H1 (cell line): ENCODE results near the gene PDGFB. TPM values are rescaled to one million over a fixed set of nuclear protein-coding genes. Genes with fewer than 3 reads are reported as not detected.

Source experiments
- CTCF ChIA-PET: fragments of 300-600 bp; sonication (Branson Sonifier 250); formaldehyde crosslinking; loops from one replicate; lab custom pipeline; 2021; ENCODE audit not compliant: partially characterized antibody; lab: Charles Lee
- POLR2A ChIA-PET: fragments of 300-600 bp; sonication (Branson Sonifier 250); formaldehyde crosslinking; loops from one replicate; lab custom pipeline; 2021; ENCODE audit warnings: inconsistent platforms; ENCODE audit not compliant: partially characterized antibody; lab: Charles Lee
- DNase-seq, 2 experiments: peaks; one replicate each; pipeline versions ENCODE4 v3.0.0 to v3.0.0-alpha.2; 2010 to 2022; ENCODE audit warnings: low spot score in 2 of 2, low read depth in 1 of 2, mixed read lengths in 1 of 2
- FAIRE-seq: peaks from 2 replicates; lab custom pipeline; 2011; peaks lifted over from hg19 to GRCh38; lab: Jason Lieb, UNC
- H2AFZ ChIP-seq: 2 replicates; pipeline ENCODE4 v1.8.1; 2012; ENCODE audit warnings: low read length, inconsistent platforms
- H2AK5ac ChIP-seq: 2 replicates; pipeline ENCODE4 v1.6.1; 2013; ENCODE audit warnings: low read depth, low read length
- H2BK120ac ChIP-seq: replicated peaks from 2 replicates; pipeline ENCODE3; 2013; ENCODE audit warnings: low read depth, low read length, inconsistent platforms
- H2BK12ac ChIP-seq: 2 replicates; pipeline ENCODE4 v1.6.1; 2013; ENCODE audit warnings: low read depth, low read length
- H2BK15ac ChIP-seq: 2 replicates; pipeline ENCODE4 v1.6.1; 2013; ENCODE audit warnings: low read length
- H2BK20ac ChIP-seq: 2 replicates; pipeline ENCODE4 v1.6.1; 2013; ENCODE audit warnings: low read length
- H2BK5ac ChIP-seq: 2 replicates; pipeline ENCODE4 v1.6.1; 2013; ENCODE audit warnings: low read depth, low read length
- H3K14ac ChIP-seq: 2 replicates; pipeline ENCODE4 v1.6.1; 2013; ENCODE audit warnings: inconsistent platforms; ENCODE audit not compliant: insufficient read length
- H3K18ac ChIP-seq: 2 replicates; pipeline ENCODE4 v1.6.1; 2013; ENCODE audit warnings: low read length; ENCODE audit errors: extremely low read depth
- H3K23ac ChIP-seq: 2 replicates; pipeline ENCODE4 v1.6.1; 2013; ENCODE audit warnings: inconsistent platforms; ENCODE audit not compliant: insufficient read length
- H3K23me2 ChIP-seq: 2 replicates; pipeline ENCODE4 v1.6.1; 2013; ENCODE audit warnings: low read depth, low read length
- H3K27ac ChIP-seq: 2 replicates; pipeline ENCODE4 v1.6.1; 2011; ENCODE audit warnings: low read depth, low read length, inconsistent platforms
- H3K27me3 ChIP-seq, 4 experiments: replicated peaks in 1 of 4; 1 replicate in 1 of 4; 2 replicates in 3 of 4; pipeline versions ENCODE4 v1.6.1 to v1.8.1; 2011 to 2013; ENCODE audit warnings: low read length in 3 of 4, mild to moderate bottlenecking in 3 of 4, inconsistent platforms in 2 of 4, mixed read lengths in 2 of 4, moderate library complexity in 1 of 4; ENCODE audit not compliant: control insufficient read depth in 3 of 4, insufficient read depth in 3 of 4; ENCODE audit errors: extremely low read depth in 1 of 4
- H3K36me3 ChIP-seq, 4 experiments: 2 replicates each; pipeline versions ENCODE4 v1.6.1 to v1.8.1; 2011 to 2013; ENCODE audit warnings: mild to moderate bottlenecking in 4 of 4, low read length in 3 of 4, moderate library complexity in 2 of 4, control low read depth in 1 of 4, inconsistent platforms in 1 of 4; ENCODE audit not compliant: insufficient read depth in 4 of 4, control insufficient read depth in 2 of 4
- H3K4ac ChIP-seq: replicated peaks from 2 replicates; pipeline ENCODE3; 2013; ENCODE audit warnings: low read length, low read depth, mixed read lengths, inconsistent platforms; ENCODE audit not compliant: insufficient read length
- H3K4me1 ChIP-seq, 4 experiments: replicated peaks in 1 of 4; 1 replicate in 1 of 4; 2 replicates in 3 of 4; pipeline versions ENCODE4 v1.6.1 to v1.8.1; 2011 to 2013; ENCODE audit warnings: low read length in 3 of 4, inconsistent platforms in 2 of 4, mixed read lengths in 1 of 4; ENCODE audit not compliant: insufficient read depth in 4 of 4, control insufficient read depth in 3 of 4
- H3K4me2 ChIP-seq, 2 experiments: 2 replicates each; pipeline versions ENCODE4 v1.6.1 to v1.8.1; 2011 to 2013; ENCODE audit warnings: low read depth in 2 of 2, low read length in 2 of 2, control low read depth in 1 of 2, inconsistent platforms in 1 of 2, mild to moderate bottlenecking in 1 of 2; ENCODE audit not compliant: insufficient read depth in 1 of 2
- H3K4me3 ChIP-seq, 4 experiments: fragments of 200-600, 300-600 bp in 1 of 4; sonication (generic), shearing (Covaris generic), sonication (Bioruptor Twin) in 1 of 4; 2 replicates each; pipeline versions ENCODE4 v1.5.1 to v1.8.1; 2011 to 2016; ENCODE audit warnings: low read length in 4 of 4, low read depth in 3 of 4, control low read depth in 2 of 4, inconsistent platforms in 2 of 4, mild to moderate bottlenecking in 2 of 4, mixed read lengths in 1 of 4, moderate library complexity in 1 of 4; ENCODE audit not compliant: insufficient read depth in 2 of 4; ENCODE audit errors: extremely low read depth in 1 of 4
- H3K56ac ChIP-seq: replicated peaks from 2 replicates; pipeline ENCODE3; 2013; ENCODE audit warnings: low read depth, mild to moderate bottlenecking, mixed read lengths, low read length, inconsistent platforms; ENCODE audit not compliant: insufficient read length
- H3K79me1 ChIP-seq: 2 replicates; pipeline ENCODE4 v1.6.1; 2013; ENCODE audit warnings: low read depth, low read length, control low read depth
- H3K79me2 ChIP-seq, 2 experiments: 2 replicates each; pipeline versions ENCODE4 v1.6.1 to v1.8.1; 2012 to 2013; ENCODE audit warnings: low read length in 2 of 2, mild to moderate bottlenecking in 2 of 2, inconsistent platforms in 1 of 2; ENCODE audit not compliant: insufficient read depth in 2 of 2, control insufficient read depth in 1 of 2
- H3K9ac ChIP-seq, 4 experiments: replicated peaks in 1 of 4; 1 replicate in 1 of 4; 2 replicates in 3 of 4; pipeline versions ENCODE4 v1.6.1 to v1.8.1; 2011 to 2013; ENCODE audit warnings: low read depth in 3 of 4, low read length in 3 of 4, control low read depth in 2 of 4, mild to moderate bottlenecking in 2 of 4, moderate library complexity in 2 of 4, inconsistent platforms in 1 of 4; ENCODE audit errors: extremely low read depth in 1 of 4
- H3K9me3 ChIP-seq, 2 experiments: 2 replicates each; pipeline versions ENCODE4 v1.6.1 to v1.8.1; 2012 to 2013; ENCODE audit warnings: mild to moderate bottlenecking in 2 of 2, moderate library complexity in 2 of 2, control low read depth in 1 of 2, inconsistent platforms in 1 of 2, low read depth in 1 of 2, low read length in 1 of 2, mixed read lengths in 1 of 2; ENCODE audit not compliant: insufficient read depth in 2 of 2
- H4K20me1 ChIP-seq, 2 experiments: replicated peaks in 1 of 2; 2 replicates each; pipeline versions ENCODE3 to v1.8.1; 2011 to 2013; ENCODE audit warnings: inconsistent platforms in 2 of 2, low read length in 2 of 2, mild to moderate bottlenecking in 1 of 2; ENCODE audit not compliant: insufficient read depth in 2 of 2, control insufficient read depth in 1 of 2
- H4K5ac ChIP-seq: 2 replicates; pipeline ENCODE4 v1.6.1; 2013; ENCODE audit warnings: low read length, low read depth, mixed read lengths, inconsistent platforms; ENCODE audit not compliant: insufficient read length
- H4K8ac ChIP-seq: 2 replicates; pipeline ENCODE4 v1.8.0; 2013; ENCODE audit warnings: mild to moderate bottlenecking, moderate library complexity, low read length, inconsistent platforms; ENCODE audit not compliant: insufficient read depth; ENCODE audit errors: extremely low read depth
- H4K91ac ChIP-seq: replicated peaks from 2 replicates; pipeline ENCODE3; 2013; ENCODE audit warnings: low read length, mixed read lengths, inconsistent platforms; ENCODE audit not compliant: insufficient read length
- ASH2L ChIP-seq: fragments of 200-600, 300-600 bp; sonication (generic); IDR thresholded peaks from one replicate; pipeline ENCODE4 v1.7.1; 2017; ENCODE audit warnings: low read length
- CBX8 ChIP-seq: fragments of 300-800, 300-1000 bp; sonication (generic); IDR thresholded peaks from 2 replicates; pipeline ENCODE4 v1.7.1; 2016; ENCODE audit warnings: low read depth, low read length, borderline replicate concordance
- CHD2 ChIP-seq: IDR thresholded peaks from 2 replicates; pipeline ENCODE4 v1.6.1; 2012; ENCODE audit warnings: low read length, improper control_type of control experiment
- NANOG ChIP-seq: IDR thresholded peaks from 2 replicates; pipeline ENCODE4 v1.6.1; 2011; ENCODE audit warnings: low read length, low read depth, mild to moderate bottlenecking, inconsistent platforms; ENCODE audit not compliant: insufficient read depth, poor library complexity, severe bottlenecking
- SAP30 ChIP-seq: fragments of 300-600 bp; sonication (generic); IDR thresholded peaks from 2 replicates; pipeline ENCODE4 v1.7.1; 2012; ENCODE audit warnings: low read length, moderate library complexity, mild to moderate bottlenecking, inconsistent platforms; ENCODE audit not compliant: insufficient read depth, insufficient replicate concordance
- TBP ChIP-seq: IDR thresholded peaks from 2 replicates; pipeline ENCODE4 v1.6.1; 2011; ENCODE audit warnings: low read depth, low read length, improper control_type of control experiment
- WGBS, 2 experiments: shearing (Covaris generic) in 1 of 2; methylation state at CpG; one replicate each; pipeline versions ENCODE4 v1.1.6 to v1.1.7; 2013 to 2015; ENCODE audit warnings: low lambda C conversion rate in 2 of 2, mixed read lengths in 2 of 2, inconsistent platforms in 1 of 2, low coverage in 1 of 2, missing lambda C conversion rate in 1 of 2; ENCODE audit not compliant: insufficient replicate concordance in 2 of 2, insufficient coverage in 1 of 2, insufficient read length in 1 of 2; ENCODE audit errors: extremely low coverage in 1 of 2, missing lambda C conversion rate in 1 of 2; 5-methylcytosine and 5-hydroxymethylcytosine counted together
- polyA plus RNA-seq, 7 experiments: library from polyadenylated mRNA; depleted of rRNA in 3 of 7; stranded (reverse) in 5 of 7; unstranded in 2 of 7; fragments of >200 nt in 5 of 7; fragments of 200-250 nt in 2 of 7; gene quantifications; 1 replicate in 5 of 7; 2 replicates in 1 of 7; 4 replicates in 1 of 7; pipeline versions ENCODE4 v1.2.1 to v1.2.3, GENCODE V29; 2011 to 2013; ENCODE audit warnings: missing spikeins in 2 of 7, mixed read lengths in 2 of 7
- total RNA-seq: library from RNA; stranded (reverse); fragmentation: NEBNext Ultra II Directional; extraction: Animal tissue kit (Norgen Biotek cat#: 25700); gene quantifications from 2 replicates; pipeline ENCODE4 v1.2.1, GENCODE V29; 2021
- TF ChIP-seq, protein P1 (sequence below): IDR thresholded peaks from 2 replicates; pipeline ENCODE4 v1.6.1; 2012; ENCODE audit warnings: inconsistent platforms
- TF ChIP-seq, protein P2 (sequence below): IDR thresholded peaks from 2 replicates; pipeline ENCODE4 v1.6.1; 2011; ENCODE audit warnings: low read length, improper control_type of control experiment
- TF ChIP-seq, protein P3 (sequence below): IDR thresholded peaks from 2 replicates; pipeline ENCODE4 v1.6.1; 2012; ENCODE audit warnings: low read length, inconsistent platforms

The PDGFB gene
- total and polyA plus RNA-seq, 2 of the 8 experiments (the other 6 are each of a cell fraction or from before 2014, with no cell fraction given) = 3.9 to 8.5 TPM

GRCh38 chr22:39287076-39287725, 42.4 kb upstream of the PDGFB start:
- Histone ChIP-seq H4K91ac (no peak overlapping the region), H3K23ac (no peak overlapping the region), H2BK120ac (no peak overlapping the region), H2BK20ac (no peak overlapping the region), H3K36me3 (no peaks in the 10 kb centered on the region), H3K14ac (no peak overlapping the region), H3K4ac (no peak overlapping the region), H2AFZ (no peak overlapping the region), H2BK5ac (no peak overlapping the region), H3K18ac (no peak overlapping the region), H2BK12ac (0 out of 2 replicates have a peak overlapping the region, but pooled peaks have one; percentile 17), H4K8ac (no peak overlapping the region; the same call in 1 of the 2 replicates), H3K23me2 (no peaks in the 10 kb centered on the region), H3K56ac (no peak overlapping the region), H3K27me3 (no peaks in the 10 kb centered on the region), H3K4me1 (peaks cover 0 to 7% (median under 1%) of the 10 kb centered on the region in 4 experiments; a peak in 3 of 7 replicates), H3K4me2 (no peak overlapping the region), H3K79me2 (no peaks in the 10 kb centered on the region), H2AK5ac (no peak overlapping the region), H4K20me1 (peaks cover 0 to 1% of the 10 kb centered on the region in 2 experiments), H2BK15ac (no peak overlapping the region), H3K27ac (no peak overlapping the region), H3K79me1 (no peaks in the 10 kb centered on the region), H4K5ac (no peak overlapping the region), H3K9me3 (no peaks in the 10 kb centered on the region), H3K4me3 (no peak overlapping the region), H3K9ac (no peak overlapping the region)
- ChIA-PET POLR2A (interaction anchor here (0.8 to 37.3 kb wide), 4 partner anchors 30 to 112 kb away, joined by 3 to 692 read pairs (median 4); partner anchors contain the start of genes PDGFB and RPL3), CTCF (interaction anchor here (1.0 to 1.8 kb wide), 5 partner anchors 13 to 518 kb away, joined by 3 to 9 read pairs (median 3); no protein-coding TSS in a partner anchor)
- FAIRE-seq = no peak
- DNase-seq = no peak
- WGBS, 2 experiments = 91% methylated on average over 8 of the region's 8 CpGs; no CpG with 5 or more reads in 1 of the 2 experiments
- TF ChIP-seq SAP30 = no peak
- TF ChIP-seq, protein P1, sequence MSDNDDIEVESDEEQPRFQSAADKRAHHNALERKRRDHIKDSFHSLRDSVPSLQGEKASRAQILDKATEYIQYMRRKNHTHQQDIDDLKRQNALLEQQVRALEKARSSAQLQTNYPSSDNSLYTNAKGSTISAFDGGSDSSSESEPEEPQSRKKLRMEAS = no peak
- TF ChIP-seq, protein P2, sequence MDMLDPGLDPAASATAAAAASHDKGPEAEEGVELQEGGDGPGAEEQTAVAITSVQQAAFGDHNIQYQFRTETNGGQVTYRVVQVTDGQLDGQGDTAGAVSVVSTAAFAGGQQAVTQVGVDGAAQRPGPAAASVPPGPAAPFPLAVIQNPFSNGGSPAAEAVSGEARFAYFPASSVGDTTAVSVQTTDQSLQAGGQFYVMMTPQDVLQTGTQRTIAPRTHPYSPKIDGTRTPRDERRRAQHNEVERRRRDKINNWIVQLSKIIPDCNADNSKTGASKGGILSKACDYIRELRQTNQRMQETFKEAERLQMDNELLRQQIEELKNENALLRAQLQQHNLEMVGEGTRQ = no peak
- TF ChIP-seq CBX8 = no peak
- no peak for TF ChIP-seq NANOG
- no peak for TF ChIP-seq ASH2L
- TF ChIP-seq CHD2 = no peak
- TF ChIP-seq, protein P3, sequence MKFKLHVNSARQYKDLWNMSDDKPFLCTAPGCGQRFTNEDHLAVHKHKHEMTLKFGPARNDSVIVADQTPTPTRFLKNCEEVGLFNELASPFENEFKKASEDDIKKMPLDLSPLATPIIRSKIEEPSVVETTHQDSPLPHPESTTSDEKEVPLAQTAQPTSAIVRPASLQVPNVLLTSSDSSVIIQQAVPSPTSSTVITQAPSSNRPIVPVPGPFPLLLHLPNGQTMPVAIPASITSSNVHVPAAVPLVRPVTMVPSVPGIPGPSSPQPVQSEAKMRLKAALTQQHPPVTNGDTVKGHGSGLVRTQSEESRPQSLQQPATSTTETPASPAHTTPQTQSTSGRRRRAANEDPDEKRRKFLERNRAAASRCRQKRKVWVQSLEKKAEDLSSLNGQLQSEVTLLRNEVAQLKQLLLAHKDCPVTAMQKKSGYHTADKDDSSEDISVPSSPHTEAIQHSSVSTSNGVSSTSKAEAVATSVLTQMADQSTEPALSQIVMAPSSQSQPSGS = no peak
- no peak for TF ChIP-seq TBP
